Calu3 (cell line): ENCODE data around the gene CDRT4. TPM values are rescaled to one million over a fixed set of nuclear protein-coding genes. Genes with fewer than 3 reads are reported as not detected.

ENCODE experiments used
- BruUV-seq: library from RNA; stranded (reverse); fragments of 400-500 nt; replicated peaks from 2 replicates; lab custom pipeline; 2021; lab: Mats Ljungman, UMichigan
- CTCF ChIA-PET: fragments of 300-600 bp; sonication (Branson Sonifier 250); formaldehyde crosslinking; loops from one replicate; lab custom pipeline; 2022; ENCODE audit warnings: antibody characterized with exemption; lab: Charles Lee
- DNase-seq: peaks from one replicate; pipeline ENCODE4 v3.0.0; 2022
- H3K27ac Mint-ChIP-seq: one replicate; pipeline ENCODE4 v1.8.0; 2022; ENCODE audit warnings: mixed read lengths; ENCODE audit not compliant: unreplicated experiment
- H3K27me3 Mint-ChIP-seq: one replicate; pipeline ENCODE4 v1.8.0; 2022; ENCODE audit warnings: mixed read lengths; ENCODE audit not compliant: unreplicated experiment
- H3K36me3 Mint-ChIP-seq: one replicate; pipeline ENCODE4 v1.8.0; 2022; ENCODE audit warnings: mild to moderate bottlenecking, moderate library complexity, mixed read lengths; ENCODE audit not compliant: insufficient read depth, unreplicated experiment
- H3K4me1 Mint-ChIP-seq: one replicate; pipeline ENCODE4 v1.8.0; 2022; ENCODE audit warnings: mild to moderate bottlenecking, low read depth, mixed read lengths; ENCODE audit not compliant: unreplicated experiment
- H3K4me3 Mint-ChIP-seq: one replicate; pipeline ENCODE4 v1.8.0; 2022; ENCODE audit warnings: mild to moderate bottlenecking, low read depth, moderate library complexity, mixed read lengths; ENCODE audit not compliant: unreplicated experiment
- H3K9me3 Mint-ChIP-seq: one replicate; pipeline ENCODE4 v1.8.0; 2022; ENCODE audit warnings: low read depth, mixed read lengths; ENCODE audit not compliant: unreplicated experiment
- intact Hi-C: fragments of 100-400 bp; cut with micrococcal nuclease; formaldehyde crosslinking; loops from one replicate; pipeline ENCODE4 v1.10.0; 2022; ENCODE audit not compliant: unreplicated experiment
- total RNA-seq: library from RNA; stranded (reverse); gene quantifications from 2 replicates; pipeline ENCODE4 v1.2.3, GENCODE V29; 2022
- TF ChIP-seq, protein P1 (sequence below): fragments of 200-600 bp; IDR thresholded peaks from one replicate; pipeline ENCODE4 v1.8.0; 2022; ENCODE audit warnings: antibody characterized with exemption; ENCODE audit not compliant: unreplicated experiment

Gene CDRT4
- total RNA-seq, 1 experiment from 2014 or later = 2.8 TPM

- H3K27ac Mint-ChIP-seq = no peak overlapping the region
- peaks cover 7% of the 10 kb centered on the region for H3K4me1 Mint-ChIP-seq
- BruUV-seq = no TSS peak
- H3K27me3 Mint-ChIP-seq = no peaks in the 10 kb centered on the region
- H3K36me3 Mint-ChIP-seq = no peaks in the 10 kb centered on the region
- intact Hi-C loops = no loop called here
- CTCF ChIA-PET = no interaction called here
- no peaks in the 10 kb centered on the region for H3K9me3 Mint-ChIP-seq
- H3K4me3 Mint-ChIP-seq = no peak overlapping the region
- no peak for DNase-seq
- TF ChIP-seq, protein P1, sequence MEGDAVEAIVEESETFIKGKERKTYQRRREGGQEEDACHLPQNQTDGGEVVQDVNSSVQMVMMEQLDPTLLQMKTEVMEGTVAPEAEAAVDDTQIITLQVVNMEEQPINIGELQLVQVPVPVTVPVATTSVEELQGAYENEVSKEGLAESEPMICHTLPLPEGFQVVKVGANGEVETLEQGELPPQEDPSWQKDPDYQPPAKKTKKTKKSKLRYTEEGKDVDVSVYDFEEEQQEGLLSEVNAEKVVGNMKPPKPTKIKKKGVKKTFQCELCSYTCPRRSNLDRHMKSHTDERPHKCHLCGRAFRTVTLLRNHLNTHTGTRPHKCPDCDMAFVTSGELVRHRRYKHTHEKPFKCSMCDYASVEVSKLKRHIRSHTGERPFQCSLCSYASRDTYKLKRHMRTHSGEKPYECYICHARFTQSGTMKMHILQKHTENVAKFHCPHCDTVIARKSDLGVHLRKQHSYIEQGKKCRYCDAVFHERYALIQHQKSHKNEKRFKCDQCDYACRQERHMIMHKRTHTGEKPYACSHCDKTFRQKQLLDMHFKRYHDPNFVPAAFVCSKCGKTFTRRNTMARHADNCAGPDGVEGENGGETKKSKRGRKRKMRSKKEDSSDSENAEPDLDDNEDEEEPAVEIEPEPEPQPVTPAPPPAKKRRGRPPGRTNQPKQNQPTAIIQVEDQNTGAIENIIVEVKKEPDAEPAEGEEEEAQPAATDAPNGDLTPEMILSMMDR = no peak
These were observed 45.8 kb upstream of the CDRT4 start for GRCh38 chr17:15513058-15513791.

- TF ChIP-seq, protein P1 = no peak
- no TSS peak for BruUV-seq
- Mint-ChIP-seq H3K27me3 (no peaks in the 10 kb centered on the region), H3K36me3 (no peaks in the 10 kb centered on the region), H3K9me3 (no peaks in the 10 kb centered on the region), H3K4me1 (peaks cover 7% of the 10 kb centered on the region), H3K27ac (no peak overlapping the region), H3K4me3 (no peak overlapping the region)
- no peak for DNase-seq
- CTCF ChIA-PET = no interaction called here
- intact Hi-C loops = no loop called here
These were observed 44.8 kb upstream of the CDRT4 start for GRCh38 chr17:15512071-15512709.

DNA sequence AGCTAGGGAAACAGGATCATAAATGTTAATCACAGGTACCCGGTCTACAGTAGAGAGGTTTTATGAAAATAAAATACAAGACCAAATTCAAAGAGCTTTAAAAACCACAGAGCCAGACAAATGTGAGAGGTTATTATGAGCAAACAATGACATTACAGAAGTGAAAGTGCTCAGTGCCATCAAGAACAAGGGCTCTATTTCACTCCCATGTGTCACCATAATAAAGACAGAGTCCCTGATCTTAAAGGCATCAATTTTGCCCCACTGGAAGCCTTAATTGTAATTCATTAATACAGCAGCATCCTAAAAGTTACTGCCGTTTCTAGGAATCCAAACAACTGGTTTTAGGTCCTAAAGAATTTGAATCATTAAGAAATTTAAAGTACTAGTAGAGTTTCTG is 43.7 kb upstream of the CDRT4 start:
- H3K36me3 Mint-ChIP-seq = no peaks in the 10 kb centered on the region
- intact Hi-C loops = no loop called here
- CTCF ChIA-PET = interaction anchor here (1.0 kb wide), 1 partner anchor 8 kb away, joined by 4 read pairs; no protein-coding TSS in a partner anchor
- peaks cover 7% of the 10 kb centered on the region for H3K4me1 Mint-ChIP-seq
- no TSS peak for BruUV-seq
- no peak overlapping the region for H3K4me3 Mint-ChIP-seq
- TF ChIP-seq, protein P1 = no peak
- no peak for DNase-seq
- H3K27ac Mint-ChIP-seq = no peak overlapping the region
- no peaks in the 10 kb centered on the region for H3K27me3 Mint-ChIP-seq
- no peaks in the 10 kb centered on the region for H3K9me3 Mint-ChIP-seq

- H3K9me3 Mint-ChIP-seq = no peaks in the 10 kb centered on the region
- intact Hi-C loops = no loop called here
- no peak overlapping the region for H3K27ac Mint-ChIP-seq
- BruUV-seq = no TSS peak
- DNase-seq = no peak
- no peaks in the 10 kb centered on the region for H3K36me3 Mint-ChIP-seq
- CTCF ChIA-PET = interaction anchor here (1.0 kb wide), 1 partner anchor 8 kb away, joined by 4 read pairs; no protein-coding TSS in a partner anchor
- H3K4me1 Mint-ChIP-seq = peaks cover 7% of the 10 kb centered on the region
- H3K4me3 Mint-ChIP-seq = no peak overlapping the region
- no peaks in the 10 kb centered on the region for H3K27me3 Mint-ChIP-seq
- TF ChIP-seq, protein P1 = no peak
These were observed 42.9 kb upstream of the CDRT4 start for GRCh38 chr17:15510361-15510760.
